ENCODE measurements around the gene ZNF286A.
"Not testable (repeated sequence)": the region's sequence is repeated elsewhere in the genome, so short reads cannot be mapped to it uniquely, and the experiment has no call there.

Gene ZNF286A

DNA sequence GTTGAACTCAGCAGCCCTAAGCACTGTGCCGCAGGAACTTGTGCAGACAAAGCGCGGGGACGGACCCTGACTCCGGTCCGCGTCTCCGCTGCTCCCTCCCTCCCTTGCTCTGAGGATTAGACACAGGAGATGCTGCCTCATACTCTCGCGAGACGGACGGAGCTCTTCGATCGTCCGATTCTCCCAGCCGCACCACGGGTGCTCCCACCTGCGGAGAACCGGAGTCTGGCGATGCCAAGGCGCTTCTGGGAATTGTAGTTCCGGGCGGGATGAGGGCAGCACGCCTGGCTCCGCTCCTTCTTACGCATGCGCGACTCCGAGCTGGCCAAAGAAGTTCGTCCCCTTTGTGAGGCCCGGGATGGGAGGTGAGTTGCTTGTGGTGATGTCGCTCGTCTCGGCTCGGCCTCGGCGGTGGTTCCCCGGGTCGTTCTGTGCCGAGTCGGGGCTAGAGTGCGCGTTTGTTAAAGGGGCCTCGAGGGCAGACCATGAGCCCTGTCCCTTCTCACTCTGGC is at the start of gene ZNF286A:
Gene ZNF286A, plus strand, starts transcription at position 340 of the 512 bp plus-strand sequence. CDS start 578 bp downstream, outside the sequence.
- peak; percentile 100 for DNase-seq

DNA sequence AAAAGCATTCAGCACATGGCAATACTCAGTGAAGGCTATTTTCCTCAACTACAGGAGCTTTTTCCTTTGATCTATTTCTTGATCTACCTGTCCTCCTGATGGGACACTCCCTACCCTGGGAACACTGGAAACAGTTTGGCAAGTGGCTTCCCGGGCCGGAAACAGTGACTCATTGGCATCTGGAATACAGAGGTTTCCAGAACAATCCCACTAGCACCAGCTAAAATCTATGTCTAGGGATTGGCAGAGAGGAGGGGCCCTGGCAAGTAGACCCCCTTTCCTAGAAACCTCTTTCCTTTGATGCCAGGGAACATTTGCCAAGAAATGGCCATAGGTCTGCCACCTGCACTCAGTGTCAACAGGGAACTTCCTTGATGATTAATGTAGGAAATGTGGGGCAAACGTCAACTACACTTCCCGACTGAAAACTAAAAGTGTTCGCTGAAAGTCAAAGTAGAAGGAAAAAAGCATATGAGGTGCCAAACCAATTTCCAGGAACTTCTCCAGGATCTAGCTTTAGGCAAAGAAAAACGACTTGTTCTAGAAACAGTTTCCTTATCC is 49.6 kb upstream of the ZNF286A start:
- no peak for DNase-seq

DNA sequence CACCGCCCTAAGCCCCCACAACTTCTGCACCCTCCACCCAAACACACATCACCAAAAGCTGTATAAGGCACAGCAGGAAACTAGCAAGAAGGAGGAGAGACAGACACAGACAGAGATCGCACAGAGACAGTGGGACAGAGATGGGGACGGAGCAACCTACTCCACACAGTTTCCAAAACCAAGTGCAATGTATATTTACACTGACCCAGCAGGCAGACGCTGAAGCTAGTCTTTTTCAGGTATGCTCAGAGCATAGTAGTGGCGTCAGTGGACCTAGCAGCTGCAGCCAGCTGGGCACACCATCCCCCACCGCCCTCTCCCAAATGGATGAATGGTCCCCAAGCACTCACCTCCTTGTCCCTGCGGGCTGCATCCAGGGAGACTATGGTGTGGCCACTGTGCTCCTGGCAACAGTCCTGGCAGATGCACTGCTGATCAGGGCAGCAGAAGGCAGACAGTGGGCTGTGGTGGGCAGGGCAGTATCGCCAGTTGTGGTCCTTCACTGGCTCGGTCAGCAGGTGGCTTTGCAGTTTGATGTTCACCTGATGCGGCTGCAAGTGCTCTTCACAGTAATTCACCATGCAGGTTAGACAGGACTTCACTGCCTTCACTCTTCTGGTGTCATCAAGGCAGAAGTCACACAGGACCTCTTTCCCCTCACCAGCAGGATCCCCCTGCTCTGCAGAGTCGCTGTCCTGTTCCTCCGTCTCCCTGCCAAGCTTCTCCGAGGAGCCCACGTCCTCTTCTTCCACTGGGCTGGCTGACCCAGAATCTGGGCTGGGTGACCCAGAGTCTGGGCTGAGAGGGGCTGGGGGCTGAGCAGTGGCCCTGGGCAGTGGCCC is 48.6 kb upstream of the ZNF286A start:
- DNase-seq, result no peak

DNA sequence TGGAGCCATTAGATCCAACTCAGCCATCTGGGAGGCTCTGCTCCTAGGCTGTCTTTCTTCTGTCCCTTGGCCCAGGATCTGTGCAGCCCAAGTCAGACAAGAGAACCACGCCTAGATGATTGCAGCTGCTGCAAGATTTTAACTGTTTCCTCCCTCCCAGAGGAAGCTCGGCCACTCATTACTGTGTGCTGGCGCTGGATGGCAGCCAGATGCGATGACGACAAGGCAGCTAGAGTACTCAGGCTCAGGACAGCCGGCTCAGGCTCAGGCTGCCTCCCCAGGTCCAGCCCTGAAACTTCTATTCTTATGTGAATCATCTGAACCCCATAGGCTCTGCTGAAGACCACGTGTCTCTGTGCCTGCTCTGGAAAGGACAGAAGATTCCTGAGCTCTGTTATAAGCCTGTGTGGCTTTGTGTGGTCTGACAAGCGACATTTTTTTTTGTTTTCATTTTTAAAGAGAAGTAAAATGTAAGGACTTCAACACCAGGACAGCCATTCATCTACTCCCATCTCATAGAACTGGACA is 47.9 kb upstream of the ZNF286A start:
- peak; percentile 70 for DNase-seq

DNA sequence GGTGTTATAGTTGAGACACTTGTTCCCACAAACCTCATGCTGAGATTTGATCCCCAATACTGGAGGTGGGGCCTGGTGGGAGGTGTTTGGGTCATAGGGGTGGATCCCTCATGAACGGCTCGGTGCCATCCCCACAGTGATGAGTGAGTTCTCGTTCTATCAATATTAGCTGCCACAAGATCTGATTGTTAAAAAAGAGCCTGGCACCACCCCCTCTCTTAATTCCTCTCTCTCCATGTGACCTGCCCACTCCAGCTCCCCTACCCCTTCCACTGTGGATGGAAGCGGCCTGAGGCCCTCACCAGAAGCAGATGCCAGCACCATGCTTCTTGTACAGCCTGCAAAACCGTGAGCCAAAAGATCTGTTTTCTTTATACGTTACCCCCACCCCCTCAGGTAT is 46.6 kb upstream of the ZNF286A start:
- DNase-seq, result no peak

DNA sequence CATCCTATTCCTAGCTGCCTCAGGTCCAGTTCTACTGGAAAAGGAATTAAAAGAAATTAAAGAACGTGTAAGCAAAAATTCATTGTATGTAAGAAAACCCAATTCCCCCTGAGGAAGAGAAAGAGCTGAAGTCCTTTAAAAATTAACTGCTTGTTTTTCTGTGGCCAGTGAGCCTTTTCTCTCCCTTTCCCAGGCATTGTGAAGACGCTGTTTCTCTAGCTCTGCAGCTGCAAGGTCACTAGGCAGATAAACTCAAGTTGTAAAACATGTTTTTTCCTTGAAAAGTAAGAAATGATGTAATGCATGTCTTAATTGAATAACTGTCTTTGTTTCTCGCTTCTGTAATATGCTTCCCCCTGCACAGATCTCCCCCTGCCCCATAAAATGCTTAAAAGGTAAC is 45.2 kb upstream of the ZNF286A start:
- DNase-seq, result not testable (repeated sequence)

DNA sequence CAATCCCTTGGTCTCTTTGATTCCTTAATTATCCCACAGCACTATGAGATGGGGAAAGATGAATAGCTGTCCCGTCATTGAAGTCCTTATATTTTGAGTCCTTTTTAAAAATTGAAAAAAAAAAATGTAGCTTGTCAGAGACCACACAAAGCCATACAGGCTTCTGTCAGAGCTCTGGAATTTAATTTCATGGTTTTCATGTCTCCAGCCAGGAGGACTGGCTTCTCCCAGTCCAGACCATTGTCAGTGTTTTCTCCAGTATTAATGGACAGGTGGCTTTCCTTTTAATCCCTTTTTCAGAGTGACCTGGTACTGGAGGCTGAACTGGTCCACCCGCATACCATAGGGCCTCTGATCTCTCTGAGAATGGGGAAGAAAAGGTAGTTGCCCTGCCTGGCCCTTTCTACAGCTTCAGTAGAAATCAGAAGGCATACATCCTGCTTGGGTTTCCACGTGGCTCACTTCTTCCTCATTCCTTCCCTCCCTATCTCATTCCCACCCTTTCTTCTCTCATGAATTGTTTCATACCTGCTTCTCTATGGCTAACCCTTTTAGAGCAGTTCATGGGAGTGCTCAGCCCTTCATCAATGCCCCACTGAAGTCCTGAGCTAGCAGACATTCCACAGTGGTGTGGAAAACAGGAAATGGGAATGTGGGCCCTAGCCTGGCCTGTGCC is 44.5 kb upstream of the ZNF286A start:
- DNase-seq, result no peak

DNA sequence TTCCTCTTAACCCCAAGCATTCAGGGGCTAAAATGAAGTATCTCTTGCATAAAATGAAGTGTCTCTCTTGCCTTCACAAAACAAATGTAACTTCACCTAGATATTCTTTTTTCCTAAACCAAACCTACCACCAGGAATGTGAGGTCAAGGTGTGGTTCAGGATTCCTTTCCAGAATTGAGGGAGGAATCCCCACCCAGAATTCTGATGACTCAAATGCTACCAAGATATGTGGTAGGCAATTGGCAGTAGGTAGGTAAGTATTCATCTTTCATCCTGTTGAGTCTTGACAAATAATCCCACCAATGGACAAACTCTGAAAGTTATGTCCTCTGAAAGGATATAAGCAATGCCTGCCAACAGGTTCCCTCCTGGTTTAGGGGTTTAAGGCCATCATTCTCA is 41.7 kb upstream of the ZNF286A start:
- no peak for DNase-seq

DNA sequence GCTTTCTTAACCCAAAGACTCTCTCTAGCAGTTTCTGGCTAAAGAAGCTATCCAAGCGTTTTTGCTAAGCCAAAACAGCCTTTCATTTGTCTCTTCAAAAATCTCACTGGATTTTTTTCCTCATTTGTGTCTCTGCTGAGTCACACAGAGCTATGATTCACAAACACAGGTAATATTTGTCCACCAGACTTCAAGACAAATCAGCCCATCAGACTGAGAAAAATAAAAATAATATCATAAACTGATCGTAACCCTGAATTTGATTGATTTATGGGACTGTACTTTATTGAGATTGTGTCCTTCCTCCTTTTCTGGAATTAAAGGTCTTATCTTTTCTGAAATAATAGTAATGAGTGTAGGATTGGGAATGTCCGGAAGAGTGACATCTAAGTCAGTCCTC is 41.3 kb upstream of the ZNF286A start:
- DNase-seq, result no peak

DNA sequence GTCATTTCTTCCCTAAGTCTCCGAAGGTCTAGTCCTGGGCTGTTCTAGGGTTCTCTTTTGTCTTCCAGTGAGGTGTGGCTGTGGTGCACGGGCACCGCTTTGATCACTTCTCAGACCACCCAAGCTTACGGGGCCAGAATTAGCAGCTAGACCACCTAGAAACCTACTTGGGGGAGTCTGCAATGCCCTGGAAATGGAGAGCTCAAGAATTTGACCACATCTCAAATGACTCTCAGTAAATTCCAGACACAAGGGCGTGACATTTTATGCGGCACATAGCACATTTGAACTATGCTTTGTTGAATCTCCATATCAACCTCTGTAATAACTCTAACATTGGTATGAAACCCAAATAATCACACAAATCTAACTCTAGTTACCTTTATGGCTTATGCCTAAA is 40.3 kb upstream of the ZNF286A start:
- no peak for DNase-seq

DNA sequence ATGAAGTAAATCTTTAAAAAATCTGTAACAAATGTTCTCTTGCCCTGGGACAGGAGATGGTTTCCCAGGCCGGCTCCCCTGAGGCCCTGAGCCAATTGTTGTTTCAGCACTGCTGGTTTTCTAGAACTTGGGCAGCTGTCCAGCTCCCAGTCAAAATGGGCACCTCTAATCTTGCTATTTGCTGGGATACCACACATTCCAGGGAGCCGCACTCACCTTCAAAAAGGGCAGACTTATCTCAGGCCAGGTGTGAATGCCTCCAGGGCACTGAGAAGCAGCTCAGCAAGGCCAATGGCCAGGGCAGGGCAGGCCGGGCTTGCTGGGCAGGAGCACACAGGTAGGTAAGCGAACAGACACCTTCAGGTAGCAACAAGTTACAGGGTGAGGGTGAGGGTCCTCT is 39.9 kb upstream of the ZNF286A start:
- no peak for DNase-seq

DNA sequence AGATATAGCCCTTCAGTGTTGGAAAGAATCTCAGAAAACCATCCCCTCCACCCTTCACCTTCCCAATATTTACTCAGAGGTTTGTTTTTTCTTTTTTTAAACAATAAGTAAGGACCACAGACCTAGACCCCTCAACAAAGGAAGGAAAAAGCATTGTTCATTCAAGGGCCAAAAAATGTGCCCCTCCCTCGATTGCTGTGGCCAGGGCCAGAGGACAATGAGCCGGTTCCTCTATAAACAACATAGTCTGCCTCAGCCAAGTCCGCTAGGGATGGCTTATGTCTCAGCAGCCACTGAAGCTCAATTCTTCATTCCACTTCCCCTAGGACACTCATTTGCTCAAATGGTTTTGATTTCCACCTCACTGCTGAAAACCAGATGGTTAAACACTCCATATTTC is 39.5 kb upstream of the ZNF286A start:
- no peak for DNase-seq

DNA sequence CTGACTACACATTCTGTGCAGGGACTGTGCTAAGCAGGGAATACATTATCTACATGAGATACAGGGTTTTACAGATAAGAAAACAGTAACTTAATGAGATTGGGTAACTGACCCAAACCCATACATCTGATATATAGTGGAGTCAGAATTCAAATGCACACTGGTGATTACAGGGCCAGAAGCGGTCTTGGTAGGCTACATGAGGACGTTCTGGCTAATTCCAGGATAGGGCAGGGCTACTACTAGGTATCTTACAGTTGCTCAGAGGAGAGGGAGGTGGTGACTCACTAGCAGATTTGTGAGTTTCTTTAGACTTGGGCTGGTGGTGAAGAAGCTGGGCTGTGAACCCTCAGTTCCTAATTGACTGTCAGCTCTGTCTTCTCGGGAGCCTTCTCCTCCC is 36.9 kb upstream of the ZNF286A start:
- DNase-seq, result no peak

DNA sequence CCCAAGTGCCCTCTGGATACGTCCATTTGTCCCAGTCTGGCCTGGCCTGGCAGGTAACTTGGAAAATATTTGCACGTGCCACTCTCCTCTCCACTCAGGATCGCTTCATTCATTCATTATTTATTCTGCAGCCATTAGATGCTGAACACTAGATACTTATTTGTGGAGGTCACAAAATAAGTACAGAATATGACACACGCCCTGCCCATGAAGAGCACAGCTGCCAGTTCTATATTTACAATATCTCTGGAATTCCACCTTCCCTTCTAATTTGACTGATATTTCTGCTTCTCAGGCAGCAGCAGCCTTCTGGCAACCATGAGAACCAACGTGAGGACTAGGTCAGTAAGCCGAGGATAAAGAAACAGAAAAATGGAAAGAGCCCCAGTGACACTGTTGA is 36.4 kb upstream of the ZNF286A start:
- DNase-seq, result no peak

DNA sequence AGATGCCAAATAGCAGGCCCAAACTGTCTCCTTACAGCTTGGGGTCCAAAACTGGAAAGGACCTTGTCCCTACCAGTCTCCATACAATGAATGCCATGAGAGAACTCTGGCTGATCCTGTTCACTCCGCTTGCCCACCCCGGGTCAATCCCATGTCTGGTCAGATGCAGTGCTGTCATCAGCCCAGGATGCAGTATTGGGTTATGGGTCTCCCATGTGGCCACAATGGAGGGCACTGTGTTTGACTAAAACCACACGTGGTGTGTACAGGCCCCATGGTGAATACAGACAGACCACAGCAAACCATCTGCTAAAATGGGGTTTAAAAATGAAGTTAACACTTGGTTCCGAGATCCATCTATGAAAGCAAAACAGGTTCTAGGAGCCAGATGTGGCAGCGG is 35.9 kb upstream of the ZNF286A start:
- no peak for DNase-seq

DNA sequence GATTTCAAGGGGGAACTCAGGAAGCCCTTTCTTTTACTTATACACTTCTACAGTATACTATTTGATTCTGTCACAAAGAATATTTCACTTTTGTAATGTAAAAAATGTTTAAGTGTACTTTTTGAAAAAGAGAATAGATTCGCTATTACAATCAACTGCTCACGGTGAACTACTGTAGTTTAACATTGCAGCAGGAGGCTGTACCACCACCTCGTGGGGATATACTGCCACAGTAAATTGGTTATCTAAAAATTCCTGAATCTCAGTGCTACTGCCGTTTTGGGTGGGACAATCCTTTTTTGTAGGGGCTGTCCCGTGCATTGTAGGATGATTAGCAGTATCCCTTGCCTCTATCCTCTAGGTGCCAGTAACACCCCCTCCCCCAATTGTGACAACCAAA is 30.0 kb upstream of the ZNF286A start:
- not testable (repeated sequence) for DNase-seq

DNA sequence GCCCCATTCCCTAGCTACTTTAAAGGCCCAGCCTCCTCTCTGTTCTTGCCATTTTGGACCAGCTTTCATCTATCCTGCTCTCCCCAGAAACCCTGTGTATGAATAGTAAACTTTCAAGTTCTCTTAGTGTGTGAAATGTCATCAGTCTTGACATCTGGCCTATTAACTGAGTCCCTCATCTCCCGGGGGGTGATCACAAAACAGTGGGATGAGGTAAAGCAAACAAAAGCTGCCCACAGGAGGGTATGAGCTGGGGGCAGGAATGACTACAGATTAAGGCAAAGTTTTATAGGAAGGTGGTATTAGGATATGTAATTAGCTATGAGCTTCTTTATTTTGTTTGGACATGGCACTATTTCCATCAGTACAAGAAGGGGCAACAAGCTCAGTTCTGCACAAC is 24.9 kb upstream of the ZNF286A start:
- DNase-seq, result not testable (repeated sequence)

DNA sequence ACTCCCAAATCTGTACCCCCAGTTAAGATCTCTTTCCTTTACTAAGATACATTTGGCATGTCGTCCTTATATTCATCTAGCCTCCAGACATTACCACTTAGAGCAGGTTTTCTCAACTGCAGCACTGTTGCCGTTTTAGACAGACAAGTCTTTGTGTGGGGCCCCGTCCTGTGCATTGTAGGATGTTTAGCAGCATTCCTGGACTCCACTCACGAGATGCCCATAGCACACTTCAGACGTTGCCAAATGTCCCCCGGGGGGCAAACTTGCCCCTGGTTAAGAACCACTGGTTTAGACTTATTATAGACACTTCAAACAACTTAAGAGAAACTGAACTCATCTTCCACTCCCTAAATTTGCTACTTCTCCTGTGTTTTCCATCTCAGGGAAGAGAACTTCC is 23.6 kb upstream of the ZNF286A start:
- DNase-seq, result not testable (repeated sequence)

DNA sequence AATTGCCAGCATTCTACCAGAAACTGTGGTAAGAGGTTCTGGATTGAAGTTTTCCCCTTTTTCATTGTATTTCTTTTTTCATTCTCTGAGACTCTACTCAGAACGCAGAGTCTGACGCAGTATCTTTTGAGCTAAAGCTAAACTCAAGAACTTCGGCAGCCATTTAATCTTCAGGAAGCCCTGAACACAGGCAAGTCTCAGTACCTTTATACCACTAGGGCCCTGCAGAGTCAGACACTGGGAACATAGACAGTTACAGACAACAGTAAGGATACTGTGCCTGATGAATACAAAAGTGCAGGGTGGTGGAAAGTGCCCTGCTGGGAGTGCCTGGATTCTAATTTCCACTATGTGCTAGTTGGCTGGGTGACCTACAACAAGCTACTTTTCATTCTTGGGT is 16.4 kb upstream of the ZNF286A start:
- not testable (repeated sequence) for DNase-seq

DNA sequence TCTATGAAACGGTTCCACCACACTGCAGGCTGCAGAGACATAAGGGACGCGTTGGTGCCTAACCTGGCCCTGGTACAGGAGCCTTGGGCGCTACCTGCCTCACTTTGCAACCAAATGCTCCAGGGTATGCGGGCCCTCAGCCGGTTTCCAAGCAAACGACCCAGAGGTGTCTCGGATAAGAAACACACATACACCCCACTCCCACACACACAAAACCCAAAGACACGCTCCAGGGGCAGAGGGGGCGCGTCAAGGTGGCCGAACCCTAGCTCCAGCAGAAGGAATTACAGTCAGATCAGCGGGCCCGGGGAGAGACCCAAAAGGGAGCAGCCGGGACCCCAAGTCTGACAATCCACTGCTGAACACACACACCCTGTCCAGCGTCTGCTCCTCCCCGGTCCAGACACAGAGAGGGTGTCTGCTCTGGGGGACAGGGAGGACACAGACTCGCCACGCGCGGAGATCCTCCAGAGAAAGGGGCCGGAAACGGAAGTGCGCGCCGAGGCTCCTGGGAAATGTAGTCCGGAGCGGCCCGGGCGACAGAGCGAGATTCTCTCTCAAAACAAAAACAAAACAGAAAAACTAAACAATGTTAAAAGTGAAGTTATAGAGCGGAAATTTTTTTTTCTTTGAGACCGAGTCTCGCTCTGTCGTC is 15.6 kb upstream of the ZNF286A start, which contains the start of gene TRIM16:
Gene TRIM16, minus strand, starts transcription at position 488 of the 655 bp plus-strand sequence. CDS start 32,702 bp downstream, outside the sequence.
- DNase-seq, result peak; percentile 86

DNA sequence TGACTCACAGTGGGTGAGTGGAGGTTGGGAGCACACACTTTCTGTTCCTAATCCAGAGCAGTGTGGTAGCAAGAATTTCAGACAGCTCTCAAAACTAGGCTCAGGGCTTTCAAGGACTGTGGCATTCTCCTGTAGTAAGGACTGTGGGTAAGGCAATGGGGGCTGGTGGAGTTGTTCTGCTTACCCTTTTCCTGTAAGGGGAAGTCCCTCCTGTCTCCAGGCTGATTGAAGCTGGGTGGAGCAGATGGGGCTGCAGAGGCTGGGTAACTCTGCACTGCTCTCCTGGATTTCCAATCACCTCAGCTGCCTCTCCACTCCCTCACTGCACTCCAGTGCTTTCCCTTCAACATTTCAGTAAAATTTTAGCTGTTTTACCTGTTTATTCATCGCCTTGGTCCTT is 12.1 kb upstream of the ZNF286A start:
- DNase-seq, result not testable (repeated sequence)

DNA sequence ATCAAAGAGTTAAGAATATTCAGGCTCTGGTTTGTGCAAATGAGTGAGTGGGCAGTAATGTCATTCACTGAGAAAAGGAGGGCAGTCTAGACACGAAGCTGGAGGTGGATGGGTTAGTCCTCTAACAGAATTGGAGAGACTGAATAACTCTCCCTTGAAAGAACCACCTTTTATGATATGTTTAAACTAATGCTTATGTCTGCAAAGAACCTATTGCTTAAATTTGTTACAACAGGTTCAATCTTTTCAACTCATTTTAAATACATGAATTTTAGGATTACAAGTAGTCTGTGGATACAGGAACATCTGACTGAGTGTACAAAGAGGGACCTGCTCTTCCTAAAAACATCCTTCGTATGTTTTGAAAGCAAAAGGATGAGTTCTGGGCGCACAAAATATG is 585 bp upstream of the ZNF286A start:
- not testable (repeated sequence) for DNase-seq

DNA sequence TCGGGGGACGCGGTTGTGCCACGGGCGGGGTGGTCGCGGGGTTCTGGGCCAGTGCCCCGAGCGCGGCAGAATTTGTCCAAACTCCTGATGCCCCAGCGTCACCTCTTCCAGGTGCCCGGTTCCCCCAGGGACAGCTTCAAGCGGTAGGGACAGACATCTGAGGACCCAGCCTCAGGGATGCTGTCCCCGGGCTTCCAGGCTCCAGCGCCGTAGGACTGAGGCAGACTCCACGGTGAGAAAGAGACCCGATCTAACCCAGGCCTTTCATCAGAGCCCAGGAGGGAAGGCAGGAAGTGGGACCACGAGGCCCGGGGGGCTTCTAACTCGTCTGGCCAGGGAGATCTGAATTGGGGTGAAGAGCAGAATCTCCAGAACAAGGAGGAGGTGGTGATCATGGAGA is 385 bp downstream of the ZNF286A start:
- not testable (repeated sequence) for DNase-seq
